22Rv1 (cell line): Measurements from ENCODE around the gene TUBB.

Source experiments
- ZFX ChIP-seq: fragments of 450-650 bp; IDR thresholded peaks from 2 replicates; pipeline ENCODE4 v1.6.1; 2017; ENCODE audit warnings: antibody characterized with exemption, borderline replicate concordance
- TF ChIP-seq, protein P1 (sequence below): fragments of 450-650 bp; IDR thresholded peaks from 2 replicates; pipeline ENCODE4 v1.5.1; 2017; ENCODE audit warnings: mild to moderate bottlenecking

DNA sequence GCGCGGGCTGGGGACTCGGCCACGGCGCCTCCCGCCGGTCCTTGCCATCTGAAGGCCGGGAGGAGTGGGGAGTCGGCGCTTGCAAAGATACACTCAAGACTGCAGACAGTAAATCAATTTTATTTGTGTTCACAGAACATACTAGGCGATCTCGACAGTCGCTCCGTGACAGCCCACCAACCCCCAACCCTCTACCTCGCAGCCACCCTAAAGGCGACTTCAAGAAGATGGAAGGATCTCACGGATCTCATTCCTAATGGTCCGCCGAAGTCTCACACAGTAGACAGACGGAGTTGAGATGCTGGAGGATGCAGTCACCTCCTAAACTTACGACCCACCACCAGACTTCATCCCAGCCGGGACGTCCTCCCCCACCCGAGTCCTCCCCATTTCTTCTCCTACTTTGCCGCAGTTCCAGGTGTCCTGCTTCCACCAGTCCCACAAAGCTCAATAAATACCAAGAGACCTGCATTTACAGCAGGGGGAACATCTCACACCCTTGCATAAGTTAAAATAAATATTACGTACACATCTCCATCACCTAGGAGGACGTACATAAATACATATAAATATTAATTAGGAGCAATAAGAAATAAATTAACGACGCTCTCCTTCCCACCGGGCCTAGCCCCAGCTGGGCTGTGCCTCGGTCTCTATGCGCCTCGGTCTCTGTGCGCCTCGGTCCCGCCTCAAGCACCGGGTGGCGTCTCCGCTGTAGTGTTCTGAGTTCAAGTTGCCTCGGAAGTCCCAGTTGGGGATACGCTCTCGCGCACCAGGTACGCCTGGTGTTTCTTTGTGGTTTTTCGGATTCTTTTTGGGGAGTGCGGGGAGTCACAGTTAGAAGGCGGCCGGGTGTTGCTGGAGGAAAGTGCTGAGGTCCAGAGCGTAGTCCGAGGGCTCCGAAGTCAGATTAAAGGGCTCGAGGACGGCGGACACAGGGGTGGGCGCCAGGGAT, 23.2 kb downstream of the TUBB start:
- TF ChIP-seq, protein P1, sequence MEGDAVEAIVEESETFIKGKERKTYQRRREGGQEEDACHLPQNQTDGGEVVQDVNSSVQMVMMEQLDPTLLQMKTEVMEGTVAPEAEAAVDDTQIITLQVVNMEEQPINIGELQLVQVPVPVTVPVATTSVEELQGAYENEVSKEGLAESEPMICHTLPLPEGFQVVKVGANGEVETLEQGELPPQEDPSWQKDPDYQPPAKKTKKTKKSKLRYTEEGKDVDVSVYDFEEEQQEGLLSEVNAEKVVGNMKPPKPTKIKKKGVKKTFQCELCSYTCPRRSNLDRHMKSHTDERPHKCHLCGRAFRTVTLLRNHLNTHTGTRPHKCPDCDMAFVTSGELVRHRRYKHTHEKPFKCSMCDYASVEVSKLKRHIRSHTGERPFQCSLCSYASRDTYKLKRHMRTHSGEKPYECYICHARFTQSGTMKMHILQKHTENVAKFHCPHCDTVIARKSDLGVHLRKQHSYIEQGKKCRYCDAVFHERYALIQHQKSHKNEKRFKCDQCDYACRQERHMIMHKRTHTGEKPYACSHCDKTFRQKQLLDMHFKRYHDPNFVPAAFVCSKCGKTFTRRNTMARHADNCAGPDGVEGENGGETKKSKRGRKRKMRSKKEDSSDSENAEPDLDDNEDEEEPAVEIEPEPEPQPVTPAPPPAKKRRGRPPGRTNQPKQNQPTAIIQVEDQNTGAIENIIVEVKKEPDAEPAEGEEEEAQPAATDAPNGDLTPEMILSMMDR, result no peak
- TF ChIP-seq ZFX, result no peak
